ENCODE results near the gene CD34. TPM values are rescaled to one million over a fixed set of nuclear protein-coding genes. Genes with fewer than 3 reads are reported as not detected.
A peak's percentile ranks its signal among the peaks of the same experiment; 100 is the strongest.

CD34 gene
- total RNA-seq, 2 experiments from 2014 or later: 0.02 to 0.06 TPM

DNA sequence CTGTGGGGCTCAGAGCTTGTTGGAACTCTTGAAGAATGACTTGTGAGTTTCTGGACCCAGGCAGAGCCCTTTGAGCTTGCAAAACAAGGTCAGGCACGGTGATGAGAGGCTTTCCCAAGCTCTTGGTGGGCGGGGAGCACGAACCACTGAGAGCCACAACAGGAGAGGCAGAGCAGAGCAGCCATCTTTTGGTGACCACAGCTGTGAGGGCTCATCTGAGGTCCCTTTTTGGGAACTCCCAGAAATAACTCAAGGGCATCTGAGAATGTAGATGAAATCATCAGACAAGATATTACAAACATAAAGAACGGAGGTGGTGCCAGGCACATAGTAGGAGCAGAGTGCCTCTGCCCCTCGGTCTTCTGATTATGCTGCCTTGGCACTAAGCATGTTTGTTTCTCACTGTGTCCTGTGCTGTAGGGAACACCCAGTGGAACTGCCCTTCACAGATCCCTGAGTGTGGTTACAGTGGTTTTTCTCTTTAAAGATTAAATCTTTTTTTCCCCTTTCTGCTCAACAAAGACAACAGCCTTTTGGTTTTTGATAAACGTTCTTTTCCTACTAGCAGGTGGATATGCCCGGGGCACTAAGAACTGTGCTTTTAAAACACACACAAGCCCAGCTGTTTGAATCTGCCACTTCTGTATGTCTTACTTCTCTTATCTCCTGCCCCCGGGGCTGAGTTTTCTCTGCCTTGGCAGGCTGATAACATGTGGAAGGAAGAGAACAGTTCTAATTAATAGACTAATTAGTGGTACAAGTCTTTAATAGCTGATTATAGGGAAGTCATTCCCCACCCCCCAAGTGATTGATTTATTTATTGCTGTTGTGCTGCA, 37.7 kb downstream of the CD34 start:
- peaks cover 67% of the 10 kb centered on the region for H3K4me1 Mint-ChIP-seq

DNA sequence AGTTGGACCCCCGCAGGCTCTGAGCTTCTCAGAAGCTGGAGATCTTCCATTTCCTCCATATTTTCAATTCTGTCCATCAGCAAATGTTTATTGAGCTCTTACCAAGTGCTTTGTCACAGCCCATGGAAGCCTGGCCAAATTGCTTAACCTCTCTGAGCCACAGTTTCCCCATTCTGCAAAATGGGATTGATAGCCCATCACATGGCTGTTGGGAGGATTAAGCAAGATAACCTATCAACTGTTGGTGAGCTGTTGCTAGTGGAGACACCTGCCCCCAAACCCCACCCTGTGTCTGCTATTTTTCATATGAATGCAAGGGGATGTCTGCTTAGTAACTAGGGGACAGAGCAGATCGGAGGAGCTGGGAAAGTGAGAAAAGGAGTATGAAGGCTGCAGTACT, 38.3 kb downstream of the CD34 start:
- Mint-ChIP-seq H3K27ac (peak overlapping the region; percentile 86), H3K27me3 (no peaks in the 10 kb centered on the region), H3K9me3 (ENCODE audit: low read depth) (no peaks in the 10 kb centered on the region), H3K36me3 (peaks cover 4% of the 10 kb centered on the region), H3K4me3 (peak overlapping the region; percentile 20), H3K4me1 (peaks cover 69% of the 10 kb centered on the region)
- CTCF ChIA-PET: interaction anchor here (1.2 to 17.5 kb wide), 9 partner anchors 9 to 91 kb away, joined by 3 to 414 read pairs (median 8); no protein-coding TSS in a partner anchor
- DNase-seq: no peak
- ATAC-seq: no peak

More for the DNA sequence above, 37.7 kb downstream of the CD34 start:
- ATAC-seq (peak; percentile 40), DNase-seq (peak; percentile 71)
- CTCF ChIA-PET: interaction anchor here (1.0 to 17.5 kb wide), 11 partner anchors 10 to 90 kb away, joined by 3 to 414 read pairs (median 7); no protein-coding TSS in a partner anchor
- Mint-ChIP-seq H3K4me3 (peak overlapping the region; percentile 20), H3K27me3 (no peaks in the 10 kb centered on the region), H3K27ac (peak overlapping the region; percentile 86), H3K36me3 (peaks cover 1% of the 10 kb centered on the region), H3K9me3 (ENCODE audit: low read depth) (no peaks in the 10 kb centered on the region)

- no peak for ATAC-seq
- Mint-ChIP-seq H3K27me3 (no peaks in the 10 kb centered on the region), H3K27ac (peak overlapping the region; percentile 75), H3K4me3 (no peak overlapping the region), H3K36me3 (peaks cover 15% of the 10 kb centered on the region), H3K4me1 (peaks cover 78% of the 10 kb centered on the region), H3K9me3 (ENCODE audit: low read depth) (no peaks in the 10 kb centered on the region)
- CTCF ChIA-PET: interaction anchor here (3.3 to 17.5 kb wide), 4 partner anchors 9 to 92 kb away, joined by 15 to 414 read pairs (median 160); no protein-coding TSS in a partner anchor
- DNase-seq: no peak
Measured at GRCh38 chr1:207871117-207871649, 39.7 kb downstream of the CD34 start.

- CTCF ChIA-PET: interaction anchor here (1.3 to 17.5 kb wide), 6 partner anchors 9 to 366 kb away, joined by 3 to 414 read pairs (median 22); no protein-coding TSS in a partner anchor
- Mint-ChIP-seq H3K27ac (peak overlapping the region; percentile 1), H3K36me3 (peaks cover 21% of the 10 kb centered on the region), H3K4me1 (peaks cover 76% of the 10 kb centered on the region), H3K9me3 (ENCODE audit: low read depth) (no peaks in the 10 kb centered on the region), H3K27me3 (no peaks in the 10 kb centered on the region), H3K4me3 (peak overlapping the region; percentile 62)
- DNase-seq: no peak
- no peak for ATAC-seq
Measured at GRCh38 chr1:207870306-207871031, 40.5 kb downstream of the CD34 start.

DNA sequence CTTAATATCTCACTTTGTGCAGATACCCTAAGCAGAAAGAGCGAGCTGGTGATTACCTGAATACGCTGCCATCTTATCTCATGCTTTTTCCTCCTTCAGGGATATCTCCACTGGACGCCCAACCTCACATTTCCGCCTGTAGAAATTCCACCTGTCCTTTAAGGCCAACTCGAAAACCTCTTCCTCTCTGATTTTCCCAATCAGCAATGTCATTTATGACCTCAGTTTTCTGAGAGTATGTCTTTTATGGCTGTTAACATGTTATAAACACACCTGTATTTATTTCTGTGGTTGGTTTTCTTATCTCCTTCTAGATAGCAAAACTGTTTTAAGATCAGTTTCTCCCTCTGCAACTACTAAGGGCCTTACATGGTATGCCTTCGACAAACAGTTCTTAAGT, 41.1 kb downstream of the CD34 start:
- peaks cover 26% of the 10 kb centered on the region for H3K36me3 Mint-ChIP-seq
- ATAC-seq (no peak), DNase-seq (no peak)
- peak overlapping the region; percentile 62 for H3K4me3 Mint-ChIP-seq
- H3K9me3 Mint-ChIP-seq (ENCODE audit: low read depth): no peaks in the 10 kb centered on the region
- peaks cover 77% of the 10 kb centered on the region for H3K4me1 Mint-ChIP-seq
- H3K27me3 Mint-ChIP-seq: no peaks in the 10 kb centered on the region
- CTCF ChIA-PET: interaction anchor here (1.1 to 17.5 kb wide), 18 partner anchors 8 to 367 kb away, joined by 3 to 414 read pairs (median 10); no protein-coding TSS in a partner anchor
- peak overlapping the region; percentile 45 for H3K27ac Mint-ChIP-seq

- Mint-ChIP-seq H3K27ac (peak overlapping the region; percentile 90), H3K27me3 (no peaks in the 10 kb centered on the region), H3K36me3 (peaks cover 33% of the 10 kb centered on the region), H3K9me3 (ENCODE audit: low read depth) (no peaks in the 10 kb centered on the region), H3K4me1 (peaks cover 80% of the 10 kb centered on the region), H3K4me3 (peak overlapping the region; percentile 93)
- DNase-seq: peak; percentile 66
- CTCF ChIA-PET: interaction anchor here (0.6 to 17.5 kb wide), 24 partner anchors 9 to 367 kb away, joined by 3 to 414 read pairs (median 7); no protein-coding TSS in a partner anchor
- ATAC-seq: peak; percentile 73
Measured at GRCh38 chr1:207868774-207869721, 41.9 kb downstream of the CD34 start.

DNA sequence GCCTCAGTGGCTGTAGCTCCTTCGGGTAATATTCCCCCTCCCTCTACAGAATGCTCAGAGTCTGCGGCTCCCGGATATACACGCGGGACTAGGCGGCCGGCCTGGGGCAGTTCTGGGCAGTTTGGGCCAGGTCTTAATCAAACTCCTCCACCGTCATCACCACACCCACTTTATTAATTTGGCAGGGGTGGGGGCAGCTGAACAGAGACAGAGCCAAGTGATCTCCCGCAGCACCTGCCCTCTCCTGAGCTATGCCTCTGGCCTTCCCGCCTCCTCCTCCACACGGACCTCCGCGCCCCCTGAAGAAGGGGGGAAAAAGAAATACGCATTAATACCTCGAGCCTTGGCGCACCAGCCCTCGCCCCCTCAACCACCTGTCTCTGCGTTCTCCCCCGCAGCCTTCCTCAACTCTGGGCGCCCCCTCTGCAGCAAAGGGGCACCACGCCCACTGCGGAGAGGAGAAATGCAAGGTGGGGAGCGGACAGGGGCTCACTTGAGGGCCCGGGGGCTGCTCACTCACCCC, 42.6 kb downstream of the CD34 start:
- Mint-ChIP-seq H3K4me3 (peak overlapping the region; percentile 93), H3K36me3 (peaks cover 37% of the 10 kb centered on the region), H3K27me3 (no peaks in the 10 kb centered on the region), H3K9me3 (ENCODE audit: low read depth) (no peaks in the 10 kb centered on the region), H3K27ac (peak overlapping the region; percentile 90), H3K4me1 (peaks cover 80% of the 10 kb centered on the region)
- peak; percentile 73 for DNase-seq
- CTCF ChIA-PET: interaction anchor here (0.6 to 17.5 kb wide), 24 partner anchors 8 to 289 kb away, joined by 3 to 414 read pairs (median 7); no protein-coding TSS in a partner anchor
- peak; percentile 24 for ATAC-seq

GRCh38 chr1:207867136-207868109, 43.5 kb downstream of the CD34 start:
- Mint-ChIP-seq H3K4me3 (peak overlapping the region; percentile 93), H3K36me3 (peaks cover 45% of the 10 kb centered on the region), H3K4me1 (peaks cover 80% of the 10 kb centered on the region), H3K9me3 (ENCODE audit: low read depth) (no peaks in the 10 kb centered on the region), H3K27me3 (no peaks in the 10 kb centered on the region), H3K27ac (peak overlapping the region; percentile 90)
- CTCF ChIA-PET: interaction anchor here (1.1 to 17.5 kb wide), 12 partner anchors 8 to 96 kb away, joined by 3 to 414 read pairs (median 14); no protein-coding TSS in a partner anchor
- DNase-seq: peak; percentile 55
- ATAC-seq: peak; percentile 34

- Mint-ChIP-seq H3K4me3 (peak overlapping the region; percentile 93), H3K9me3 (ENCODE audit: low read depth) (no peaks in the 10 kb centered on the region), H3K36me3 (peaks cover 51% of the 10 kb centered on the region), H3K27me3 (no peaks in the 10 kb centered on the region), H3K27ac (peak overlapping the region; percentile 90), H3K4me1 (peaks cover 83% of the 10 kb centered on the region)
- ATAC-seq (no peak), DNase-seq (no peak)
- CTCF ChIA-PET: interaction anchor here (1.5 to 17.5 kb wide), 3 partner anchors 18 to 67 kb away, joined by 3 to 414 read pairs (median 284); no protein-coding TSS in a partner anchor
Measured at GRCh38 chr1:207866471-207867135, 44.3 kb downstream of the CD34 start.

GRCh38 chr1:207863893-207864535, 46.9 kb downstream of the CD34 start:
- H3K9me3 Mint-ChIP-seq (ENCODE audit: low read depth): no peaks in the 10 kb centered on the region
- H3K4me1 Mint-ChIP-seq: peaks cover 65% of the 10 kb centered on the region
- ATAC-seq (peak; percentile 63), DNase-seq (peak; percentile 83)
- H3K27me3 Mint-ChIP-seq: no peaks in the 10 kb centered on the region
- CTCF ChIA-PET: interaction anchor here (1.0 to 17.5 kb wide), 4 partner anchors 9 to 35 kb away, joined by 3 to 414 read pairs (median 144); no protein-coding TSS in a partner anchor
- peak overlapping the region; percentile 86 for H3K27ac Mint-ChIP-seq
- H3K36me3 Mint-ChIP-seq: peaks cover 52% of the 10 kb centered on the region
- peak overlapping the region; percentile 42 for H3K4me3 Mint-ChIP-seq

All from activated CD8-positive, alpha-beta memory T cell treated with anti-CD3 and anti-CD28 coated beads, Interleukin-2, amount 10 ng/mL, durations not matched to agents 7 days and 5 days (primary cell).